Ovary (tissue), 3 donors: ENCODE data around the gene TAS2R43.

ENCODE experiments used
- CTCF ChIP-seq, 3 donors: fragments of 450-650 bp in 2 of 3; fragments of 200-600 bp in 1 of 3; IDR thresholded peaks; one replicate each; pipeline versions ENCODE4 v1.5.1 to v1.8.0; 2016 to 2022; ENCODE audit warnings: antibody characterized with exemption in 3 of 3, mild to moderate bottlenecking in 1 of 3
- POLR2A ChIP-seq: fragments of 450-650 bp; IDR thresholded peaks from one replicate; pipeline ENCODE4 v1.6.1; 2017; ENCODE audit warnings: antibody characterized with exemption, mild to moderate bottlenecking, moderate library complexity
- donor health status: DM: no; HTN: no; CAD: no.

DNA sequence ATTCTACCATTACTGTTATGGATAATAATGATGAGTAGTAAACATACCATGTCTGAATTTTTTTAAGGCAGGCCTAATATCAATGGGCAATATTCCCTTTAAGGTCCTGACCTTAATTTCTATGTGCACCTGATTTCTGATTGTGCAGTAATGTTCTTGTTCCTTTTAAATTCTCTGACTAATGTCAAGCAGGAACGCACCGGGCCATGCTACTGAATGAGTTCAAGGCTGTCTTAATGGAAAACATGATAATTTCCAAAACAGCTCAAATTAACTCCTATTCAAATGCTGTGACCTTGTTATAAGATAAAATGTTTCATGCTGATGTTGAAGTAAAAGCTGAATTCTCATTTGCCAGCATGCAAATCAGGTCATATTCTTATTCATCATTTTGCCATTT, 36.8 kb downstream of the TAS2R43 start:
- TF ChIP-seq POLR2A, result no peak
- no peak for TF ChIP-seq CTCF (IDR thresholded peaks at IDR 0.05)
